Breast epithelium (tissue), 3 donors: ENCODE results near the gene LILRB4.

ENCODE experiments used
- POLR2A ChIP-seq: fragments of 450-650 bp; IDR thresholded peaks from one replicate; pipeline ENCODE4 v1.6.1; 2016; ENCODE audit warnings: antibody characterized with exemption, mild to moderate bottlenecking, moderate library complexity
- TF ChIP-seq, protein P1 (sequence below), 3 donors: fragments of 450-650 bp; IDR thresholded peaks; one replicate each; pipeline ENCODE4 v1.5.1; 2016 to 2017; ENCODE audit warnings: antibody characterized with exemption in 3 of 3, mild to moderate bottlenecking in 3 of 3, moderate library complexity in 3 of 3

DNA sequence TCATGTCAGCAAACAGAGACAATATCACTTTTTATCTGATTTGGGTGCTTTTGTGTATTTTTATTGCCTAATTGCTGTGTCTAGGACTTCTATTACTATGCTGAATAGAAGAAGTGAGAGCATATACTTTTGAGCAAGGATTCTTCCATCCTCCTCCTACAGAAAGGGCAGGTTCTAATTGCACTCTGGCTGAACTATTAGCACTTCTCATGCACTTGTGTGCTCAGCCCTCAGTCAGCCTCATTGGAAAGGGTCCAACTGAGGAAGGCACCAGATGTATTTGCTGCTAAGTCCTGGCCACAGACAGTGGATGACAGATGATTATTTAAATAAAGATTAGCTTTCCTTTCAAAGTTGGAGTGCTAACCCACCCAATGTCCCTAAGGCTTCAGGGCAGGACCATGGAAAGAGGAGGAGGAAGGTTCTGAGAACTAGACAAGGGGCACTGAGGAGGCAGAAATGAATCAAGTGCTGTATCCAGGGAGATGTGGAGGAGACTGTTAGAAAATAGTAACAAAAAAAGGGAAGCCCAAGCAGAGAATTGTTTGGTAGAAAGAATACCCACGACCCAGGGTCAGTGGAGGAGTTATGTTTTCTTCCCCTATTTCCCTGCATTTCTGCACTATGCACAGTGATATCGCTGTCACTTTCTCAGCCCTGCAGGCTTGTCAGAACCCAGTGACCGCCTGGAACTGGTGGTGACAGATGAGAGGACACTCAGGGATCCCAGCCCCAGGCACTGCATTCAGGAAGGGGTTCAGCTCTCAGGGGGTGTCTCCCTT lies 8.0 kb downstream of the LILRB4 start:
- no peak for TF ChIP-seq POLR2A
- TF ChIP-seq, protein P1, sequence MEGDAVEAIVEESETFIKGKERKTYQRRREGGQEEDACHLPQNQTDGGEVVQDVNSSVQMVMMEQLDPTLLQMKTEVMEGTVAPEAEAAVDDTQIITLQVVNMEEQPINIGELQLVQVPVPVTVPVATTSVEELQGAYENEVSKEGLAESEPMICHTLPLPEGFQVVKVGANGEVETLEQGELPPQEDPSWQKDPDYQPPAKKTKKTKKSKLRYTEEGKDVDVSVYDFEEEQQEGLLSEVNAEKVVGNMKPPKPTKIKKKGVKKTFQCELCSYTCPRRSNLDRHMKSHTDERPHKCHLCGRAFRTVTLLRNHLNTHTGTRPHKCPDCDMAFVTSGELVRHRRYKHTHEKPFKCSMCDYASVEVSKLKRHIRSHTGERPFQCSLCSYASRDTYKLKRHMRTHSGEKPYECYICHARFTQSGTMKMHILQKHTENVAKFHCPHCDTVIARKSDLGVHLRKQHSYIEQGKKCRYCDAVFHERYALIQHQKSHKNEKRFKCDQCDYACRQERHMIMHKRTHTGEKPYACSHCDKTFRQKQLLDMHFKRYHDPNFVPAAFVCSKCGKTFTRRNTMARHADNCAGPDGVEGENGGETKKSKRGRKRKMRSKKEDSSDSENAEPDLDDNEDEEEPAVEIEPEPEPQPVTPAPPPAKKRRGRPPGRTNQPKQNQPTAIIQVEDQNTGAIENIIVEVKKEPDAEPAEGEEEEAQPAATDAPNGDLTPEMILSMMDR (IDR thresholded peaks at IDR 0.05) = no peak
